Skin of body (tissue), 2 donors: ENCODE results near the gene RAB7B. TPM values are rescaled to one million over a fixed set of nuclear protein-coding genes. Genes with fewer than 3 reads are reported as not detected.

ENCODE experiments used
- DNase-seq: peaks from one replicate; lab custom pipeline; 2025; lab: John Stamatoyannopoulos, UW
- total RNA-seq: library from RNA; depleted of rRNA; stranded (reverse); fragments of >200 nt; gene quantifications from one replicate; pipeline ENCODE4 v1.2.3, GENCODE V29; 2014

Gene RAB7B
- total RNA-seq, 1 donor from 2014 or later: 17.2 TPM

- no peak for DNase-seq
Measured at GRCh38 chr1:205949753-205950152, 53.4 kb downstream of the RAB7B start.

- DNase-seq: no peak
Measured at GRCh38 chr1:205948886-205949285, 54.3 kb downstream of the RAB7B start.

DNA sequence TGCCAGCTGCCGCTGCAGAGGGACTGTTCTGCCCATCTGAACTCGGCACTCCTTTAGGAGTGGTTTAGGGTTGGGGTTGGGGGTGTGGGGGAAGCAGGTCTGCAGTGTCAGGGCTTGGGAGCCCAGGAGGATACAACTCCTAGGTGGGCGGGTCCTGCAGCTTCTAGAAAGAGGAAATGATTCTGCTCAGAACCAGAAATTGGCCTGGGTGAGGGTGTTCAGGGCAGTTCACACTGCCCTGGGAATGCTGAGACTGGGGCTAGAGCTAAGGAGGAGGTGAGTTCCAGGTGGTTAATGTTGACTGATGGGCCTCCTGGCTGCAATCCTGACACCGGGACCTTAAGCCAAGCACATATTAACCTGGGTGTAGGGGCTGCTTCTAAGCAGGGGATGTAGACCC, 55.2 kb downstream of the RAB7B start:
- no peak for DNase-seq

DNA sequence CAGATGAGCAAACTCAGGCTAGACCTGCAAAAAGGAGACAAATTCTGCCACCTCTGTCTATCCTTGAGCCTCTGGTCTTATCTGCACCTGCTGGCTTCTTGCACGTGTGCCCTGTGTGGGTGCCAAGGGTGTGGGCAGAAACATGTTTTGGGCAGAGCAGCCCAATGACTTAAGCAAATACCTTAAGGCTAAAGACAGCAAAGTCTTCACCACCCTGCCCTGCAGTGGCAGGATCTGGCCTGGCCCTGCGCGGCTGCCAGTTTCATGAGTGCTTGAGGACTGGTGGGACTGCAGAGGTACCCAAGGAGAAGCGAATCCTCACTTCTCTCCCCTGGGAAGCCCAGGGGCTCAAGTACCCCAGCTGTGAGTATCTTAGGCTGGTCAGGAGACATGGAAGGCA, 56.2 kb downstream of the RAB7B start:
- DNase-seq: no peak

GRCh38 chr1:205945069-205945468, 58.1 kb downstream of the RAB7B start:
- no peak for DNase-seq

DNA sequence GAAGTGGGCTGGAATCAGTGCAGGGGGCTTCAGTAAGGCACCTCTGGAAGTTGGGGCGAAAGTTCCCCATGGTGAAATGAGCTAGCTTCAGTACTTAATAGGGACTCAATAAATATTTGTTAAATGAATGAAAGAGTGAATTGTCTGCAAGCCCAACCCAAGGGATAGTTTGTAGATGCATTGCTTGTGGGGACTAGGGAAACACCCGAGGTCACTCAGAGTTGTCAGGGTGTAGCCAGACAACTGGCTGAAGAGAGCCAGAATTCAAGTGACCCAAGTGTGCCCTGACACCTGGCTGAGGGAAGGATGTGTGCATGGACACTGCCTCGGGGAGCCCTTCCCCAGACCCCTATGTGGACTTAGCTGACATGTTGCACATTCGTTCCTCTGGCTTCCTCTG, 58.7 kb downstream of the RAB7B start:
- DNase-seq: no peak

DNA sequence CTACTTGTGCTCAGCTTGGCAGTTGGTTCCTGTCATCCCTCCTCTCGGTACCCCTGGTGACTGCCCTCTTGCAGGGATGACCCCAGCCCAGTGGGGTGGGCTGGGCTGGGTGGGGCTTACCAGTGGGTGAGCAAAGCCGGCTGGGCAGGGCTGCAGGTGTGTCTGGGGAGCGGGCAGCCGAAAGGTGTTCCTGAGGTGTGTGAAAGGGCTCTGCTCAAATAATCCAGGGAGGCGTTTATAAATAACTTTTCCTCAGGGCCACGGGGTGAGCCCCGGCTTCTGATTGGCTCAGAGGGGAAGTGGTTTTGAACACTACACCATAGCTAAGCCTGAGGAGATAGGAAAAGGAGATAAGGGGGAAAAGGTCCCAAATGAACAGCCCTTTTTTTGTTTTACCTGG, 60.0 kb downstream of the RAB7B start, which contains the start of gene SLC26A9:
TSS of gene SLC26A9 (minus strand) at position 212 of the 400 bp plus-strand sequence. CDS start 7,636 bp downstream, outside the sequence.
- no peak for DNase-seq

- DNase-seq: no peak
Measured at GRCh38 chr1:205942631-205943159, 60.5 kb downstream of the RAB7B start.

DNA sequence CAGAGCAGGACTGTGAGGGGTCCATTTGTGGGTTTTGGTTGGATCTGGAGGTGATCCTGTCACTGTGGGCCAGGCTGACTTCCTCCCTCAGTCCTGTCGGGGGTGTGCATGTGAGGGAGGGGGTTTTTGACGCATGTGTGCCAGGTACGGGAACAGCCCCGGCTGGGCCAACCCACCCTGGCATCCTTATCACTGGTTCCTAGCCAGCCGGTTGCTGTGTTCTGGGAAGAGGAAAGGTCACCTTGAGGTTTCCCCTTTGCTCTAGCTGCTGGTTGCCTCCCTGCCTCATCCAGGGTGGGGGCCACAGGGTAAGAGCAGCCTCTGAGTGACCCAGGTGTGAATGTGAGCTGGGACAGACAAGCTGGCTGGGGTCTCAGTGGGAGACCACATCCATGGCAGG, 62.5 kb downstream of the RAB7B start:
- DNase-seq: no peak

DNA sequence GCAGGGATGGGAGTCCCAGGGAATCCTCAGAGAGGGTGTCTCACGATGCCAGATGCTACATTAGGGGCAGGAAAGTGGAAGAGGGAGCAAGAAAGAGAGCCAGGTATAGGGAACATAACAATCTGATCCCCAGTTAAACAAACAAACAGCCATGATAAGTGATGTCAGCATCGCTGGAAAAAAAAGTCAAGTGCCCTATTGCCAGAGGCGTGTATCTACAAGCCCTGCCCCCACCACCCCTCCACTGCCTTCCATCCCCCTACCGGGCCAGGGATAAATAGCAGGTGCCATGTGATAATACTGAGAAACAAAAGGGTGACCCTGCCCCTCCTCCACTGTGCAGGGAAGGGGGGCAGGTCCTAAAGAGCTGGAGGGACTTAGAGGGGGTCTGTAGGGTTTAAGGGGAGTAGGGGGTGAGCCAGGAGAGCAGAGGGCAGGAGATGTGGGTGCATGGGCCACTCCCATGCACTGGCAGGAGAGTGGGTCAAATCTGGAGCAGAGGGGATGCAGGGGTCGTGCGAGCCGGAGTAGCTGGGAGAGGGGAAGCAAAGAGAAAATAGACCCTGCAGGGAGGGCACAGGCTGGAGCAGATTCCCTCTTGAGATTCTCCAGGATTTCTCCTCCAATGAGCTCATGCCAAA, 63.4 kb downstream of the RAB7B start:
- DNase-seq: no peak

GRCh38 chr1:205938682-205939081, 64.5 kb downstream of the RAB7B start:
- no peak for DNase-seq

- DNase-seq: no peak
Measured at GRCh38 chr1:205936846-205937586, 66.2 kb downstream of the RAB7B start.

- DNase-seq: no peak
Measured at GRCh38 chr1:205936311-205936710, 66.9 kb downstream of the RAB7B start.

GRCh38 chr1:205935869-205936268, 67.3 kb downstream of the RAB7B start:
- DNase-seq: no peak

DNA sequence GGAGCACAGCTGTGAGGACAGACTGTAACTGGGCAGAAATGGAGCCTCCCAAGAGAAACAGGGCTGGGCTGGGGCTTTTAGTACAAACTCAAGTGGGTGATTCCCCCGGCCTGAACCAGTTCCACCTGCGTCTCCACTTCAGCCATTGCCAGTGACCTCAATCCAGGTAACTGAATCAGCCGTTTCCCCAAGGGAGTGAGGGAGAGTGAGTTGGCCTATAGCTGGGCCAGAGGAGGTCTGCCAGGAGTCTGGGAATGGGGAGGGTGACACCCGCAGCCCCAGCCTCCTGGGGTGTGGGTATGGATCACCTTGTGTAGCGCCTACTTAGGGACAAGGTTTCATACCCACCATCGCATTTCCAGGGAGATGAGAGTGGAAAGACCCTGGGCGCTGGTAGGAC, 68.4 kb downstream of the RAB7B start:
- no peak for DNase-seq

GRCh38 chr1:205933671-205934618, 69.2 kb downstream of the RAB7B start:
- no peak for DNase-seq

DNA sequence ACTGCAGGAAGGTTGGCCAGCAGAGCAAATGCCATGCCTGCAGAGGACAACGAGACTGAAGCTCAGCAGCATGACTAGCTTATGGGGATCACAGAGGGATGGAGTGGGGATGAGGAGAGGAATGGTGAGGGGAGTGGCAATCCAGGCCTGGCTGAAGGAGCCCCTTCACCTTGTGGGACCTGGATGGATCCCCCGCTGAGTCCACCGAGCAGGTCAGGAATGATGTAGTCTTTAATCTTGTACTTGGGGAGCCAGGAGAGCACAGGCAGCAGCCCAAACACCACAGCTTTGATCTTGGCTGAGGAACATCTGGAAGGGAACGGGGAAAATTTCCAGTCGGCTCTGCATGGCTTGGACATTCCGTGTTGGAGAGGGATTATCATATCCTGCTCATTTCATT, 70.4 kb downstream of the RAB7B start:
- no peak for DNase-seq

GRCh38 chr1:205930799-205931281, 72.4 kb downstream of the RAB7B start:
- DNase-seq: no peak

DNA sequence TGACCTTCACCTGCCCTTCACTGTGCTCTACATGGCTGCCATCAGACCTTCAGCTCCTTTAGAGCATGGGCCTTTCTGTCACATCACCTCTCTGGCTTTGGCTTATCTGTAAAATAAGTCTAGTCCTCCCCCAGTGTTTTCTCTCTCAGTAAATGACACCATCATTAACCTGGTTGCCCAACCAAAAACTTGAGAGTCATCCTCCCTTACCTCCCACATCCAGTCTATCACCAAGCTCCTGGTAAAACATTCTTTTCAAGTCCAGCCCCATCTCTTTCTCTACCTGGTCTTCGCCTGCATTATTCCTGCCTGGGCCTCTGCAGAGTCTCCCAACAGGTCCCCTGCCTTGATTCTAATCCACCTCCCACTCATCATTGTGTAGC, 73.0 kb downstream of the RAB7B start:
- no peak for DNase-seq

DNA sequence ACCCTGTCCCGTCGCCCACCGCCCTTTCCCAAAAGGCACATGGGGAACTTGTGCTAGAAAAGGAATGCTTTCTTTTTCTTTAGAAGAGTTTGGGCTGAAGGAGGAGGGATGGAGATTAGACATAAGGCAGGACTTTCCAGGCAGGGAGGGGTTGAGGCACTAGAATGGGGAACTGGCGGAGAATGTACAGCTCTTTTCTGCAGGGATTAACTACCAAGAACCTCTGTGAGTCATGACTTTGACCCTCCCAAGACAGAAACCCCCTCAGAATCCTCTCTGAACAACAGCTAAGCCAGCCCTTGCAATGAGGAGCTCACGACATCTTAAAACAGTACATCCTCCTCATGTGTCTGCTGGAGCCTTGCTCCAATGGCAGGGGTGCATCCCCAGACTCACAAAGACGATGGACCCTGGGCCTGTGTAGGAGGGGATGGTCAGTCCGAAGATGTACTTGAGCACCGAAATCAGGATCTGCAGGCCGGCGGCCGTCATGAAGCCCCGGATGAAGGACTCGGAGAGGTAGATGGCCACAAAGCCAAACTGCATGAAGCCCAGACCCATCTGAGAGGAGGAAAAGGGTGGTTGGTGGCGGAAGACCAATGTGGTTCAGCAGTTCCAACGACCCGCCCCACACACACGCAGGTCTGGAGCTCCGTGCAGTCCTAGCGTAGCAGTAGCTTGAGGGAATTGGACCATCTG, 73.5 kb downstream of the RAB7B start:
- no peak for DNase-seq

DNA sequence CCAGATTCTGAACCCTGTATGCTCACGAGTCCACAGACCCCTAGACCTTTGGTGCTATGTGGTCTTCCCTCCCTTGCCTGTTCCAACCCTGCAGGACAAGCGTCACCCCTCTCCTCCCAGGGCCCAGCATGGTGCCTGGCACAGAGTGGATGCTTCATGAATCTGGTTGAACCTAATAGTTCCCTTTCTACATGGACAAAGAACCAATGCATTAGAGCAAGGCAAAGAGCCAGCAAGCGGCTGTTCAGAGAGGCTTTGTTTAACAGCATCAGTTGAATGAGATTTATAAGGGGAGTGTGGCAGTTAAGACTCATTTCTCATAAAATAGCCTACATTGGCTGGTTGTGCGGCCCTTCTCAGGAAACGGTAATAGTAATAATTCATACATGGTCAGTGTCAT, 74.9 kb downstream of the RAB7B start:
- no peak for DNase-seq
